HepG2 (cell line): ENCODE measurements around the gene CLCNKA. TPM values are rescaled to one million over a fixed set of nuclear protein-coding genes. Genes with fewer than 3 reads are reported as not detected.

Source experiments
- ATF7 ChIP-seq, 2 experiments: fragments of 450-650 bp in 1 of 2; sonication (generic) in 1 of 2; formaldehyde crosslinking in 1 of 2; IDR thresholded peaks; 2 replicates each; pipeline versions ENCODE4 v1.4.0 to v1.6.1; 2016 to 2020; ENCODE audit warnings: antibody characterized with exemption in 1 of 2, mild to moderate bottlenecking in 1 of 2, missing genetic modification reagents in 1 of 2
- CENPBD1 ChIP-seq: sonication (generic); formaldehyde crosslinking; IDR thresholded peaks from 2 replicates; pipeline ENCODE4 v1.8.0; 2022; ENCODE audit warnings: missing genetic modification reagents, low read depth, mild to moderate bottlenecking, borderline replicate concordance
- GLI4 ChIP-seq: sonication (generic); formaldehyde crosslinking; IDR thresholded peaks from 2 replicates; pipeline ENCODE4 v1.5.1; 2020; ENCODE audit warnings: missing genetic modification reagents, mild to moderate bottlenecking, moderate library complexity, borderline replicate concordance
- HMG20B ChIP-seq: conservative IDR thresholded peaks from 2 replicates; pipeline ENCODE4 v1.6.1; 2016; ENCODE audit warnings: missing genetic modification reagents, missing compliant biosample characterization
- HOXA5 ChIP-seq: sonication (generic); formaldehyde crosslinking; IDR thresholded peaks from 2 replicates; pipeline ENCODE4 v1.4.0; 2020; ENCODE audit warnings: missing genetic modification reagents
- IRX3 ChIP-seq: sonication (generic); formaldehyde crosslinking; IDR thresholded peaks from 2 replicates; pipeline ENCODE4 v1.8.1; 2023; ENCODE audit warnings: mild to moderate bottlenecking, low read depth, missing genetic modification reagents, borderline replicate concordance
- KDM1A ChIP-seq: IDR thresholded peaks from 2 replicates; pipeline ENCODE4 v1.6.1; 2016; ENCODE audit warnings: missing compliant biosample characterization
- THRA ChIP-seq: sonication (generic); formaldehyde crosslinking; IDR thresholded peaks from 2 replicates; pipeline ENCODE4 v1.4.0; 2020; ENCODE audit warnings: missing genetic modification reagents, borderline replicate concordance
- U2AF2 ChIP-seq: fragments of 200-400 bp; formaldehyde crosslinking; IDR thresholded peaks from 2 replicates; pipeline ENCODE4 v1.6.1; 2017; ENCODE audit warnings: low read depth, mild to moderate bottlenecking, low read length
- ZBTB25 ChIP-seq: IDR thresholded peaks from 2 replicates; pipeline ENCODE4 v1.6.1; 2018; ENCODE audit warnings: missing genetic modification reagents
- ZBTB4 ChIP-seq: sonication (generic); formaldehyde crosslinking; IDR thresholded peaks from 2 replicates; pipeline ENCODE4 v1.4.0; 2020; ENCODE audit warnings: missing genetic modification reagents, mild to moderate bottlenecking, borderline replicate concordance
- ZNF513 ChIP-seq: sonication (generic); formaldehyde crosslinking; conservative IDR thresholded peaks from 2 replicates; pipeline ENCODE4 v1.5.0; 2020; ENCODE audit warnings: missing genetic modification reagents
- ZNF607 ChIP-seq: sonication (generic); formaldehyde crosslinking; IDR thresholded peaks from 2 replicates; pipeline ENCODE4 v1.5.1; 2020; ENCODE audit warnings: missing genetic modification reagents, mild to moderate bottlenecking, borderline replicate concordance
- ZNF687 ChIP-seq: sonication (generic); formaldehyde crosslinking; IDR thresholded peaks from 2 replicates; pipeline ENCODE4 v1.5.1; 2020; ENCODE audit warnings: mild to moderate bottlenecking, missing genetic modification reagents, moderate library complexity
- polyA plus RNA-seq, 8 experiments: library from polyadenylated mRNA; depleted of rRNA in 3 of 8; stranded (reverse) in 7 of 8; unstranded in 1 of 8; fragments of >200 nt; fragmentation: Illumina TruSeq in 4 of 8; extraction: Trizol in 4 of 8; gene quantifications; 2 replicates each; pipeline versions ENCODE4 v1.2.1 to v1.2.3, GENCODE V29; 2011 to 2016; ENCODE audit warnings: low read depth in 4 of 8, missing spikeins in 1 of 8, mixed read lengths in 1 of 8; ENCODE audit not compliant: insufficient read depth in 1 of 8
- total RNA-seq, 5 experiments: library from RNA; depleted of rRNA; stranded (reverse); fragments of >200 nt; fragmentation: Illumina TruSeq; extraction: Trizol; gene quantifications; 2 replicates each; pipeline ENCODE4 v1.2.3, GENCODE V29; 2016; ENCODE audit warnings: low read depth in 1 of 5

CLCNKA gene
- total and polyA plus RNA-seq, 2 of the 13 experiments (the other 11 are each of a cell fraction or from before 2014, with no cell fraction given): 0.03 TPM; not detected in 1

- peak; percentile 35; the same call in 1 of the 2 replicates for TF ChIP-seq ZNF687 (CRISPR knock-in tag)
- no peak for TF ChIP-seq ZNF513 (CRISPR knock-in tag)
- no peak for TF ChIP-seq ZNF607 (CRISPR knock-in tag)
- no peak for TF ChIP-seq HOXA5 (CRISPR knock-in tag)
- no peak for TF ChIP-seq HMG20B (CRISPR knock-in tag)
- TF ChIP-seq ZBTB4: no peak
- TF ChIP-seq GLI4 (CRISPR knock-in tag): no peak
- no peak for TF ChIP-seq U2AF2
- no peak for TF ChIP-seq IRX3 (CRISPR knock-in tag)
- no peak for TF ChIP-seq ZBTB25 (CRISPR knock-in tag)
- TF ChIP-seq KDM1A: no peak
- TF ChIP-seq ATF7 (IDR thresholded peaks at IDR 0.05): no peak; the same call in 1 of the 2 replicates
- TF ChIP-seq ATF7 (CRISPR knock-in tag; IDR thresholded peaks at IDR 0.05): peak; percentile 83
- no peak for TF ChIP-seq CENPBD1
- no peak for TF ChIP-seq THRA (CRISPR knock-in tag)
Observed at GRCh38 chr1:16067127-16067768, 45.4 kb downstream of the CLCNKA start (continued).
